Amniotic epithelial cell (primary cell): ENCODE results near the gene PHLDA2.
A peak's percentile ranks its signal among the peaks of the same experiment; 100 is the strongest.
"Not testable (repeated sequence)": the region's sequence is repeated elsewhere in the genome, so short reads cannot be mapped to it uniquely, and the experiment has no call there.

Source experiments
- DNase-seq: peaks from one replicate; pipeline ENCODE4 v3.0.0-alpha.2; 2010; ENCODE audit warnings: low read depth

Gene PHLDA2

DNA sequence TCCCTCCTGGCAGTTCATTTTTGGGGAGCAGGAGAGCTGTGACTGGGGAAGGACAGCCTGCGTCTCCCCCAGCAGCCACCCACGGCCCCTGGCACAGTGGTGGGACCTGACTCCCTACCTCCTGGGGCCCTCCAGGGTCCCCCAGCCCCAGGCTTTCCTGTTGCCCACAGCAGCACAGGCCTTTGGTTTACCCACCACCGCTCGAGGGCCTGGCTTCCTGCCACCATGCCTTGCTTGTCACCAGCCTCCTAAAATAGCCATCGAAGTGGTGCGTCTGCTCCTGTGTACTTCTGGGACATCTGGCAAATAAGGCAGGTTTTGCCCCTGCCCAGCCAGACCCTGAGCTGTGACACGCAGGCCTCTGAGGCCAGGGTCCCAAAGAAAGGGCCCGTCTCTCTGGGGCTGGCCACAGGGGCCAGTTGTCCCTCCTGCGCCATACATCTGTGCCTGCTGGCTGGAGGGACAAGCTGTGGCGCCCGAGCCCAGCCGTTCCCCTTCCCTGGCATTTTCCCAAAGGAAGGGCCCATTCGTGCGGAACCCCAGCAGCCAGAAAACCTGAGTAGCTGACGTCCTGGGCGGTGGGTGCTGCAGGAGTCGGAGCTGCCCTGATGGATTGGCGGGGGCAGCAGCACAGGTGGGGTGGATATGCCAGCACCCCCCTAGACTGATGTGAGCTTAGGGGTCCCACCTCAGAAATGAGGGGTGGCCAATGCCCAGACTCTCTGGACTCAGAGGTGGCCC lies 14.6 kb downstream of the PHLDA2 start:
- DNase-seq = no peak

DNA sequence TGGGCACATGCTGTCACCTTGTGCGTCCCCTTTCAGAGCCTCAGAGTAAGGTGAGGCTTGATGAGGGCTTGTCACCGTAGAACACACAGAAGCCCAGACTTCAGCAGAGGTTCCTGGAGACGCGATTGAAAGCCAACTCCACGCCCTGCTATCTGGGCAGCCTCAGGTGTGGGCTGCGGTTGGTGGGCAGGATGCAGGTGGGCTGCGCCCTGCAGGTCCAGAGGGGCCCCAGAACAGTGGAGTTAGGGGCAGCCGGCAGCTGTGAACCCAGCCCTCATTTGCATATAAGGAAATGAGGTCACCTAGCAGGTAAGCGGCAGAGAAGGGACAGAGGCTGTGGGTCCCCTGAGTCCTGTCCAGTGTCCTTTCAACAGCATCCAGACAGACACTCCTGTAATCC lies 15.4 kb downstream of the PHLDA2 start:
- no peak for DNase-seq

DNA sequence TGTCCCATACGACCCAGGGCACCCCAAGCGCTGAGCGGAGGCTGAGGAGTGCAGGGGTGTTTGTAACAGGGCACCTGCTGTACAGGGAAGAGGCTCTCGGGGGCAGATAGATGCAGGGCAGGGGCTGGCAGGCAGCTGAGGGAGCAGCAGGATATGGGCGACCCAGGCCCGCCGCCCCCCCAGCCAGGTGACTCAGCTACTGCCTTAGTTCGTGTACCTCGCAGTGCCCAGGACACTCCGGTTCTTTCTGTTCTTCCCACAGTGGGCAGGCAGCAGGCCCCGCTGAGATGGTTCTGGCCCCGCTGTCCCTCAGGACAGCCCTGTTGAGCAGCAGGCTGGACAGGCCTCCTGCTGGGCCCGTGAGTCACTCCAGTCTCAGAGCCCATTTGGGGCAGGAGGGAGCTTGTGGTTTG lies 16.2 kb downstream of the PHLDA2 start:
- no peak for DNase-seq

DNA sequence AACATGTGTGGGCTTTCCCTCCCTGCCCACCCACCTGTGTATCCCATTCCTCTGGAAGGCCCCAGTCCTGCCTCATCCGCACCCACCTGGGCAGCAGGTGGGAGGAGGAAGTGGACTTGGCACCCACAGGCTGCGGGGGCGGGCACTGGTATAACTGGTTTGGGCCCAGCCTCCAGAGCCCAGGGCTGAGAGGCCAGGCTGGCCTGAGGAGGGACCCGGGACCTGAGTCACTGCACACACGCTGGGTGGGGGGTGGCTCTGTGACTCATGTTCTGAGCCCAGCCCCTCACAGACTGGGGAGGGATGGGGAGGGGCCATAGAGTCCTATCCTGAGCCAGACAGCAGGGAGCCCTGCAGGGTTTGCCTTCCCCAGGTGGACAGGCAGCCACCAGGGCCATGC lies 16.7 kb downstream of the PHLDA2 start:
- DNase-seq = peak; percentile 62

DNA sequence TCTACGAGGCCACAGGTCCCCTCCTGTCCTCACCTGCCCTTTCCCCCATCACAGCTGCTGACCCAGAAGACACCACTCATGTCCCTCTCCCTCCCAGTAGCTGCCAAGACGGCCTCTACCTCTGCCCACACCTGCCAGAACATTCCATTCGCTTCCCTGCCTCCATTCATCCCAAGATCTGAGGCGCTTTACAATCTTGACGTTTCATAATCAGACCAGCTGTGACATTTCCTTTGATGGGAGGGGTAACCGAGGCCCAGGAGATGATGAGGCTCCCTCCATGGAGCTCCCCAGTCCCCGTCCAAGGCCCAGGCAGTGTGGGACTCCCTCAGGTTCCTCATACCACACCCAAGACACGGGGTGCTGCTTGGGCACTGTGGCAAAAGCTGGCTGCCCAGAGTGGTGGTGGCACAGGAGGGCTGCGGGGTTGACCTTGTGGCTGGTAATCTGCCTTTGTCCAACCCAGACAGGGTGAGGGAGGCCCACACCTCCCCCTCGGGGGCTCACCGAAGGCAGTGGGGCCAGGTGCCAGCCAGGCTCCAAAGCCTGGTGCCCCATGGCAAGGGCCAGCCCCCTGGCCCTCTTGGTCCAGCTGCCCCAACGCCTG lies 17.3 kb downstream of the PHLDA2 start:
- DNase-seq = no peak

DNA sequence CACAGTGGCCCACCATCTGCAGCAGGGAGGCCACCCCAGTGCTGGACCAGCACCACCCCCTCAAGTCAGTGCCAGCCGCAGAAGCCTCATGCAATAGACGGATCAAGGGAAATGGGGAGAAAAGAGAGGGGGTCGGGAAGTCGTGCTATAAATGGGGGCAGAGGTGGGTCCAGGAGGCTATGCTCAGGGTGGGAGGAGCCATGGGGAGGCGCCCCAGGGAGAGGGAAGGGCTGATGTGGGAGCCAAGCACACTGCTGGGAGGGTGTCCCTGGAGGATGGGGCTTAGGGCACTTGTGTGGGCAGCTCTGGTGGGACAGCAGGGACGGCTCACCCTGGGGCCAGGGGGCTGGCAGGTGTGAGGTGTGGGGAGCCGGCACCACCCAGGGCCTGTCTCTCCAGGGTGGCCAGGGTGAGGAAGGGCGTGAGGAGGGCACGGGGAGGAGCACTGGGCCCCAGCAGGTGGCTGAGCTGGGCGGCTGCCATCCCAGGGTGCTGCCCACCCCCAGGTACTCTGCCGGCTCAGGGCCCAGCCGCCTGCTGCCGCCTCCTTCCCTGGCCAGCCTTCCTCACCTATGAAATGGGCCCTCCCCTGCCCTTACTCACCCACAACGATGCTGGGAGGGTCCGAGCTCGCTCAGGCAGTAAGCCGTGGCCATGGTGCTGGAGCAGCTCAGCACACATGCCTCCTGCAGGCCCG lies 18.0 kb downstream of the PHLDA2 start:
- no peak for DNase-seq

DNA sequence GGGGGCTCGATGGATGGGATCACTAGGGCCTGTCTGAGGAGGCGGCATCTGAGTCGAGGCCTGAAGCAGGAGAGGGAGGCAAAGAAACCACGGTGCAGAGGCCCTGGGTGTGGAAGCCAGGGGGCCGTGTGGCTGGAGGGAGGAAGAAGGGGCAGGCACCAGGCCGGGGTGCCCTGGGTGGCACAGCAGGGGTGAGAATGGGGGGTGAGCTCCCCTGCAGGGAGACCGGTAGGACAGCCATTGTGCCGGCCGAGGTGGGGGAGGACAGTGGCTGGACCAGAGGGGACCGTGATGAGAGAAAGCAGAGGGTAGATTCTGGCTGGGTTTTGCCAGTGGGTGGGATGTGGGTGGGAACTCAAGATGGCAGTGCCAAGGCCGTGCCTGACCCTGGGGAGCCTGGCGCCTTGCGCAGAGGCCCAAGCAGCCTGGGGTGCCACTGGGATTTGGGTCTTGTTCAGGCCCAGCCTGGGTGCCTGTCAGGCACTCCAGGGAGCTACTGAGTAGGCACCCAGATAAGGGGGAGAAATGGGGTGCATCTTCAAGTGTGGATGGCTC lies 18.7 kb downstream of the PHLDA2 start:
- no peak for DNase-seq

DNA sequence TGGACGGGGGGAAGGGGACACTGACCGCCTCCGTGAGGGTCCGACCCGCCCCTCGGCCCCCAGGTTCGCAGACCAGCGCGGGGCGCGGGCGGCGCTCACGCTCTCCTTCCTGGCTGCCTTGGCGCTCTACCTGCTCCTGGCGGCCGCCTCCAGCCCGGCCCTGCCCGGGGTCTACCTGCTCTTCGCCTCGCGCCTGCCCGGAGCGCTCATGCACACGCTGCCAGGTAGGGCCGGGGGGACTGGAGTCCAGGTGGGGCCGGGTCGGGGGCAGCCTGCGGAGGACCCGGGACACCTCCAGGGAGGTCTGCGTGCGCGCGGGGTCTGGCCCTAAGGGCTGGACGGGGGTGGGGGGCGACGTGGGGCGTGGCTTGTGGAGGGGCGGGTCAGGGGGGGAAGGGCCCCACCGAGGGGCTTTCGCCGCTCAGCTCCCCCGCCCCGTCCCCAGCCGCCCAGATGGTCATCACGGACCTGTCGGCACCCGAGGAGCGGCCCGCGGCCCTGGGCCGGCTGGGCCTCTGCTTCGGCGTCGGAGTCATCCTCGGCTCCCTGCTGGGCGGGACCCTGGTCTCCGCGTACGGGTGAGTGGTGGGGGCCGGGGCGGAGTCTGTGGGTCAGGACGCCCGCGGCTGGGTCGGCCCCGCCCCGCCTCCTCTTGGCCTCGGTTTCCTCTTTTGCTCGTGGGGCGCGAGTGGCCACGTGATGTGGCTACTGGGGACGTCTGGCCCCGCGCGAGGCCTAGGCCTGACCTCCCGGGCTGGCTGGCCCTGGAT lies 19.9 kb downstream of the PHLDA2 start:
- DNase-seq = no peak

DNA sequence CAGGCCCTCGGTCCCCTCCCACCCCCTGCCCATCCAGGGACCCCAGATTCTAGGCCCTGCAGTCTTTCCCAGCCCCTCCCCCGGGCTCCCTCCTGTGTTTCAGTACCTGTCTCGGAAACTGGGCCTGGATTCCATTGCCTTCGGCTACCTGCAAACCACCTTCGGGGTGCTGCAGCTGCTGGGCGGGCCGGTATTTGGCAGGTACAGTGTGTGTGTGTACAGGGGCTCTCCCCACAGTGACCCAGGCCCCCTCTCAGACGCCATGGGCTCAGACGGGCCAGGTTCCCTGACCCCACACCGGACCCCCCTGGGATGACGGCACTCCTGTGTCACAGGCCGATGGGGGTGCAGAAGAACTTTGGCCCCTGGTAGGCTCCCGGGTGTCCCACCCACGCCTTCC lies 21.1 kb downstream of the PHLDA2 start:
- no peak for DNase-seq

DNA sequence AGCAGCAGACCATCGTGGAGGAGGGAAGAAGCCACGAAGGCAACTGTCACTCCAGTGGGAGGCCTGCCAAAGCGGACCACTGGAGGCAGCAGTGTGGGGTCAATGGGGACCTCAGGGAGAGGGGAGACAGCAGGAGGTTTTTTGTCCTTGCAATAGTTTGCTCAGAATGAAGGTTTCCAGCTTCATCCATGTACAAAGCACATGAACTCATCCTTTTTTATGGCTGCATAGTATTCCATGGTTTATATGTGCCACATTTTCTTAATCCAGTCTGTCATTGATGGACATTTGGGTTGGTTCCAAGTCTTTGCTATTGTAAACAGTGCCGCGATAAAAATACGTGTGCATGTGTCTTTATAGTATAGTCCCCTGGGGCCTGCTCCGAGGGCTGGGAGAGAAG lies 23.9 kb downstream of the PHLDA2 start:
- not testable (repeated sequence) for DNase-seq

DNA sequence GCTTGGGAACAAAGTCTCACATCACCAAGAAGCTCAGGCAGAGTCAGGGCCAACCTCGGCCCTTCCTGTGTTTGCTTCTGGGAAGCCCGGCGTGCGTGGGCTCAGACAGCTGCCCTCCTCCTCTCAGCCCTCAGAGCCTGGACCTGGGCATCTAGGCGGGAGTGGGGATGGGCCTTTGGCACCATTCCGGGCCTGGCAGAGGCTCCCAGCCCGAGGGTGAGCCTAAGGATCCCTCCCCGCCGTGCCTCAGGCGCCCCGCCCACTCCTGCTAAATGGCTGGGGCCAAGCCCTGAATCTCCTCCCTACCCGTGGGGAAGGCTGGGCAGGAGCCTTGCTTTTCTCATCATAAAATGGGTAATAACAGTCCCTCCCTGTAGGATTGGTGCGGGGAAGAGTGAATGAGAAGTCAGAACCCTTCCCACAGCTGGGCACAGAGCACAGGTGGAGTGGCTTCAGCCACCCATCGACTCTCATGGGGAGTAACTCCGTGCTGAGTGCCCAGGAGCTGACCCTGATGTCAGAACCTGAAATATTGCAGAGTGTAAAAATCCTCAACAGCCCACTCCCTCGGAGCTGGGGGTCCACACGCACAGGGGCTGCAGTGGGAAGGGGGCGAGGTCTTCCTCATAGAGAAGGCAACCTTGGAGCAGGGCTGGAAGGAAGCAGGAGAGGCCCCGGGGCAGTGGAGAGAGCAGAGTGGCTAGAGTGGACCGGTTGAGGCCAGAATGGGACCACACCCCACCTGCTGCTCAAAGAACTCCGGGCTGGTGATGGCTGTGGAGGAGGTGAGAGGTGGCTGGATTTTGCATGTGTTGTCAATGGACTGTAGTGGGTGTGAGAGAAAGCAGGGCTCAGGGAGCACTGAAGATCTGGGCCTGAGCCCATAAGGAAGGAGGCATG lies 24.8 kb downstream of the PHLDA2 start:
- no peak for DNase-seq

DNA sequence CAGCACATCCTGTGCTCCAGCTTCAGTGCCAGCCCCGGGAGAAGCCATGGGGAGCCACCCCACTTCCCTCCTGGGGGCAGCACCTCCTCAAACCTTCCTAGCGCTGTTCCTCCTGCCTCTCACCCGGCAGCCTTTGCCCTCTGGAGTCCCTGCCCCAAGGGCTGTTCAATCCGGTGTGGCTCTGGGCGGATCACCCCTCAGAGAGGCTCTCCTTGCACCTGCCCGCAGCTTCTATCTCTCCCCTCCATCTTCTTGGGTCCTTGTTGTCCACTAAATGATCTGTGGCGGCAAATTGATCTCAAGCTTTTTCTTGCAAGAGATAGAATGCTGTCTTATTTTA lies 25.6 kb downstream of the PHLDA2 start:
- no peak for DNase-seq

DNA sequence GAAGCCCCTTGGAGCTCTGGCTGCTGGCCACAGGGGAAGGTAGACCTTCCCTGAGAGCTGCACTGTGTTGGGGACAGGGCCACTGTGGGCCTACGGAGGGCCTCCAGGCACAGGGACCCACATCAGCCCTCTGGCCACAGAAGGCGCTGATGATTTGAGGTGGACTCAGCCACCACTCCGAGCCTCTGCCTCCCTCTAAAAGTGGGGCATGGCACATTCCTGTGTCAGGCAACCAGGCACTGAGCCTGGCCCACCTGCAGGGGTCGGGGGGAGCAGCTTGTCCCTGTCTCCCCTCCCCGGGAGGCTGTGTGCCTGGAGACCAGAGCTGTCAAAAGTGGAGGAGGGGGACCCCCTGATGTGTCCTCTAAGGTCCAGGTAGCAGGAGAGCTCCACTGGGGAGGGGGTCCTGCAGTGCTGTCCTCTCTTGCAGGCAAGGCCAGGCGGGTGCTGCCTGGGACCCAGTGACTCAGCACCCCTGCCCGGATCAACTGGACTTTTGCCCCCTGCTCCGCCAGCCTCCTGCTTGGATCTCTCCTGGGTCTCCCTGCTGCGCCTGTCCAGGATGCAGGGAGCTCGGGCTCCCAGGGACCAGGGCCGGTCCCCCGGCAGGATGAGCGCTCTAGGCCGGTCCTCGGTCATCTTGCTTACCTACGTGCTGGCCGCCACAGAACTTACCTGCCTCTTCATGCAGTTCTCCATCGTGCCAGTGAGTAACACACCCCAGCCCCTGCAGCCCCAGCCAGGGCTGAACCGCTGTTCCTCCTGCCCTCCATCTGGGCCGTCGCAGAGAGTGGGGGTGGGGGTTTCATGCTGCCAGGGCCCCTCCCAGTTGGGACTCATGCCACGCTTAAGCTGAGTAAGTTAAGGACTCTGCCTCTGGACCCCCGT lies 26.2 kb downstream of the PHLDA2 start:
- no peak for DNase-seq

DNA sequence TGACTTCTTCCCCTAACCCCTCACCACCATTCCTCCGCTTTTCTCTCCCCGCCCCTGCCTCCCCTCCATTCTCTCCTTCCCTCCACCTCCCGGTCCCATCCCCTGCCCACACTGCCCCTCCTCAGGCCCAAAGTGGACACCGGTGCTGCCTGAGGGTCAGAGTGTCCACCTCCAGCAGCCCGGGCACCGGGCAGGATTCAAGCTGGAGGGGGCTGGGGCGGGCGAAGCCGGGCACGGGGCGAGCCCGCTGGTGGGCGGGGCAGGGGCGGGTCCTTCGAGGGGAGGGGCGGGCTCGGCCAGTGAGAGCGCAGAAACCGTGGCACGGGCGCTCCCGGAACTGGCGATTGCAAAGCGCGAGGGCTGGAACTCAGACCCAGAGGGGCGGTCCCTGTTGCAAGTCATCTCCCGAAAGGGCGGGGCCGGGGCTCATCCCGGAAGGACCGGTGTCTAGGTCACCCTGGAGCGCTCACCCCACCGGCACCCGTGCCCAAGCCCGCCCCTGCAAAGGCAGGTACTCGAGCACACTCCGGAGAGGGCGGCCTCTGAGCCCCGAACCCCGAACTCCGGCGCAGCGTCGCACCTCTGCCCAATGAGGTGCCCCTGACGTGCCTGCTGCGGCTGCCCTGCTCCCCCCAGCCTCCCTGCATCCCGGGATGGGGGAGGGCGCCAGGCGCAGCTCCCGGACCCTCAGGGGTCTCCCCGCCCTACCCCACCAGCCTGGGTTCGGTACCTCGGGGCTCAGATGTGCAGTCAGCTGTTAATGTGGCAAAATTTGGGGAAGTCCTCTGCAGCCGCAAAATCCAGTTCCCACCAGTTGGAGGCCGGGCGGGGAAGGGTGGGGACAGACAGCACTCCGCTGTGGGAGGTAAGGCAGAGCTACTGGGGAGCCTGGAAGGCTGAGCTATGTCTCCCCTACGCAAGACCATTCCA lies 27.1 kb downstream of the PHLDA2 start:
- DNase-seq = peak; percentile 88

DNA sequence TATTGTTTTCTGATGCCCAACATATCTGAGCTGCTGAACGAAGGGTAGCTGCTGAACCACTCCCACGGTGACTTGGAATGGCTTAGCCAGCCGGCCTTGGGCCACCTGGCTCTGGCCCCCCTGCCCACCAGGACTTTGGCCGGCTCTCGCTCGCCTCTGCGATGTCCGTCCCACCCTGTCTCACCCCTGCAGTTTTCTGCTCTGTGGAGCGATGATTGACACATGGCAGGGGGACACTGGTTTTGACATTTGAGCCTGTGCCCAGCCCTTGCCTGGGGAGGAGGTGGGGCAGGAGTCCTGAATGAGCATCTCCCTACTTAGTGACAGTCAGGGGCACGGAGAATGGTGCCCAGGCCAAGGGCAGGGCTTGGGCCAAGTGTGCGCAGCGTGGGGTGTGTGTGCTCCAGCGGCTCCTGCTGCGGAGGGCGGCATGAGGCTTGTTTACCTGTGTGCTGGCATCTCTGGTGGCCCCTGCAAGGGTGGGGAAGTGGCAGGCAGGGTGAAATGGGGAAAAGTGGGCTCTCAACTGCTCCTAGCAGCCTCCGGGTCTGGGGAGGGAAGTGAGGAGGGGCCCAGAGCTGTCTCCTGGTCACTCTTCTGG lies 27.9 kb downstream of the PHLDA2 start:
- no peak for DNase-seq

DNA sequence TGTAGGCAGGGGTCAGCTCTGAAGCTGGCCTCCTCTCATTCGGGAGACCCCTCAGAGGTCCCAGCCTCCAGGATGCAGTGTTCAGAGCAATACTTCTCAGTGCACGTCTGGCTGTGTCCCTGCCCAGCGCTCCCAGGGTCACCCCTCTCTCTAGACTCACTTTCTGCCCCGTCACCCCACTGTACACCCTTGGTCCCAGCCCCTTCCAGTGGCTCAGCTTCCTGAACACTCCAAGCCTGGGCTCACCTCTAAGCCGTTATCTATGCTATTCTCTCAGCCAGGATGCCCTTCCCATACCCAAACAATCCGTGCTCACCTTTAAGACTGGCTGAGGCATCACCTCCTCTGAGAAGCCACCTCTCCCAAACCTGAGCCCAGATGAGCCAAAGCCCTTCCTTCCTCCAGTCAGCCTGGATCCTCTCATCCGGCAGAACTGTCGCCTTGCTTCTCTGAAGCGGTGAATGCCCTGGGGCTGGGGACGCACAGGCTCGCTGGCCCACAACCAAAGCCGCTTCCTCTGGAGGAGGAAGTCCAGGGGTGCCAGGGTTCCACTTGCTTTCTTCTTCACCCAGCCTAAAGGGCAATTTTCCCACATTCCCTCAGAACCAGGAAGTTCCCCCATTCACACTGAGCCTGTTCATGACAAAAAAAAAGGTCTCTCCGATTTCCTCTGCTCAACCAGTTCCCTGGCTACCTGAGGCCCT lies 30.0 kb downstream of the PHLDA2 start:
- DNase-seq = no peak

DNA sequence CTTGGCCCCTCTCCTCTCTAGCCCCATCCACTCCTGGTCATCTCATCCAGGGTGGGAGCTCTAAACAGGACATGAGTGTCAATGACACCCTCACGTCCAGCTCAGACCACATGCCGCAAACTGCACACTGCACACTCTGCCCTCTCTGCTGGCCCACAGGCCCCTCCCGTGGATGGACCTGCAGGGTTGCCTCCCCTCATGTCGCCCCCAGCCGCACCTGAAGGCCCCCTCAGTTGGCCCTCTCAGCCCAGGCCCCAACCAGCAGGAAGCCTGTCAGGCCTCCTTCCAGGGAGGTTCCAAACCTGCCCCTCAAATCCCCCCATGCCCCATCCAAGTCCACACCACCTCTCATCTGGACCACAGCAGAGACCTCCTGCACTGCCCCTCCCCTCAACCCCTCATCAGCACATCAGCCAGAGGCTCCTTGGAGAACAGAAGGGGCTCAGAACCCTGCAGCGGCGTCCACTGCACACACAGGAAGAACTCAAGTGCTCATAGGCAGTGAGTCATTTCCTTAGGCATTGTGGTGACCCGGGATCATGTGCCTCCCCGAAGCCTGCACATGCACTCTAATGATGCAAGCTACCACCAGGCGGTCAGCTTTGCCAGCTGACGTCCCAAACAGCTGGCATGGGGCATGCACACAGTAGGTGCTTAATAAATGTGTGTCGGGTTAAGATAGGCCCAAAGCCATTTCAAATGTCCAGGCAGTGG lies 30.7 kb downstream of the PHLDA2 start:
- DNase-seq = peak; percentile 87

DNA sequence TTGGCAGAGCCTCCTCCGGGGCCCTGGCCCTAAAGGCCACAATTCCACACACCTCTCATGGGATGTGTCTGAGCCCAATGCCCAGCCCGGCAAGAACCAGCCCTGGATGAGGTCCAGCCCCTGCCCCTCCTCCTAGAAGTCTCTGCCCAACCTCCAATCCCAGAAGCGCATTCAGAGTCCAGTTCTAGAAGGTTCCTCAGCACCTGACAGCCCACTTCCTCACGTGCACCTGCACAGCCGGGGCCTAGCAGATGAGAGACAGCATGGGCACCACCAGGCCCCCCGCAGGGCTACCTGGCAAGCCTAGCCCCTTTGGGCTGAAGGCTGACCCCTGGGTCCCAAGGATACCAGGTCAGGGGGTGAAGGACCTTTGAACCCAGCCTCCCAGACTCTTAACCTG lies 32.2 kb downstream of the PHLDA2 start:
- DNase-seq = no peak
